WTC11 (cell line): ENCODE results near the gene HBA2. TPM values are rescaled to one million over a fixed set of nuclear protein-coding genes. Genes with fewer than 3 reads are reported as not detected.
A peak's percentile ranks its signal among the peaks of the same experiment; 100 is the strongest.

Source experiments
- ATAC-seq: fragments of 200-7000 bp; cut with Tn5 transposase; 2 replicates; pipeline ENCODE4 v1.10.0; 2021; ENCODE audit warnings: mild to moderate bottlenecking, moderate library complexity
- CTCF ChIA-PET: fragments of 300-600 bp; sonication (Branson Sonifier 250); formaldehyde crosslinking; loops from one replicate; lab custom pipeline; 2021; ENCODE audit warnings: antibody characterized with exemption; lab: Charles Lee
- POLR2A ChIA-PET: fragments of 350-600 bp; sonication (Branson Sonifier 250); formaldehyde crosslinking; loops from one replicate; lab custom pipeline; 2021; ENCODE audit warnings: antibody characterized with exemption; lab: Charles Lee
- DNase-seq: peaks from one replicate; pipeline ENCODE4 v3.0.0; 2021; ENCODE audit warnings: low spot score
- H3K27ac Mint-ChIP-seq: 2 replicates; pipeline ENCODE4 v1.8.0; 2021; ENCODE audit warnings: mixed read lengths
- H3K27me3 Mint-ChIP-seq: 2 replicates; pipeline ENCODE4 v1.8.0; 2021; ENCODE audit warnings: low read depth, mild to moderate bottlenecking, moderate library complexity, mixed read lengths
- H3K36me3 Mint-ChIP-seq: 2 replicates; pipeline ENCODE4 v1.8.0; 2021; ENCODE audit warnings: mixed read lengths
- H3K4me1 Mint-ChIP-seq: 2 replicates; pipeline ENCODE4 v1.8.0; 2022; ENCODE audit warnings: mixed read lengths
- H3K4me3 Mint-ChIP-seq: 2 replicates; pipeline ENCODE4 v1.8.0; 2021; ENCODE audit warnings: mild to moderate bottlenecking, moderate library complexity, mixed read lengths
- H3K9me3 Mint-ChIP-seq: 2 replicates; pipeline ENCODE4 v1.8.0; 2021; ENCODE audit warnings: mixed read lengths
- ARID4B ChIP-seq: sonication (generic); formaldehyde crosslinking; IDR thresholded peaks from 2 replicates; pipeline ENCODE4 v1.8.0; 2023; ENCODE audit warnings: missing genetic modification reagents, mild to moderate bottlenecking, borderline replicate concordance
- ATF2 ChIP-seq: sonication (generic); formaldehyde crosslinking; IDR thresholded peaks from 2 replicates; pipeline ENCODE4 v1.8.1; 2022; ENCODE audit warnings: low read depth, missing genetic modification reagents, borderline replicate concordance
- CBFB ChIP-seq: sonication (generic); formaldehyde crosslinking; IDR thresholded peaks from 2 replicates; pipeline ENCODE4 v1.8.1; 2022; ENCODE audit warnings: mild to moderate bottlenecking, low read depth, missing genetic modification reagents
- CDX4 ChIP-seq: fragments of 250-450 bp; sonication (Bioruptor Pico); IDR thresholded peaks from 2 replicates; pipeline ENCODE4 v1.9.0; 2021; ENCODE audit warnings: moderate library complexity, mild to moderate bottlenecking, inconsistent platforms, borderline replicate concordance
- ESRRA ChIP-seq: sonication (generic); formaldehyde crosslinking; IDR thresholded peaks from 2 replicates; pipeline ENCODE4 v1.8.1; 2022; ENCODE audit warnings: mild to moderate bottlenecking, missing genetic modification reagents, borderline replicate concordance
- HMGXB4 ChIP-seq: sonication (generic); formaldehyde crosslinking; IDR thresholded peaks from 2 replicates; pipeline ENCODE4 v1.8.1; 2023; ENCODE audit warnings: mild to moderate bottlenecking, moderate library complexity, missing genetic modification reagents
- NFATC4 ChIP-seq: fragments of 250-450 bp; sonication (Bioruptor Pico); IDR thresholded peaks from 2 replicates; pipeline ENCODE4 v1.9.0; 2021; ENCODE audit warnings: mild to moderate bottlenecking
- NR2C2 ChIP-seq: sonication (generic); formaldehyde crosslinking; IDR thresholded peaks from 2 replicates; pipeline ENCODE4 v1.8.0; 2022; ENCODE audit warnings: mild to moderate bottlenecking, missing genetic modification reagents
- SP1 ChIP-seq: sonication (generic); formaldehyde crosslinking; conservative IDR thresholded peaks from 2 replicates; pipeline ENCODE4 v1.8.1; 2022; ENCODE audit warnings: missing genetic modification reagents
- TP53 ChIP-seq: sonication (generic); formaldehyde crosslinking; IDR thresholded peaks from 2 replicates; pipeline ENCODE4 v1.8.1; 2023; ENCODE audit warnings: mild to moderate bottlenecking, missing genetic modification reagents
- ZBTB43 ChIP-seq: sonication (generic); formaldehyde crosslinking; IDR thresholded peaks from 2 replicates; pipeline ENCODE4 v1.8.1; 2023; ENCODE audit warnings: mild to moderate bottlenecking, missing genetic modification reagents
- ZNF121 ChIP-seq: sonication (generic); formaldehyde crosslinking; IDR thresholded peaks from 2 replicates; pipeline ENCODE4 v1.8.0; 2023; ENCODE audit warnings: missing genetic modification reagents
- ZNF263 ChIP-seq: sonication (generic); formaldehyde crosslinking; IDR thresholded peaks from 2 replicates; pipeline ENCODE4 v1.8.1; 2022; ENCODE audit warnings: low read depth, mild to moderate bottlenecking, moderate library complexity, missing genetic modification reagents
- ZNF317 ChIP-seq: sonication (generic); formaldehyde crosslinking; IDR thresholded peaks from 2 replicates; pipeline ENCODE4 v1.8.1; 2023; ENCODE audit warnings: low read depth, mild to moderate bottlenecking, moderate library complexity, missing genetic modification reagents, borderline replicate concordance
- ZNF416 ChIP-seq: fragments of 250-450 bp; sonication (Bioruptor Pico); IDR thresholded peaks from 2 replicates; pipeline ENCODE4 v1.9.0; 2021; ENCODE audit warnings: mild to moderate bottlenecking, inconsistent platforms
- total RNA-seq: library from RNA; stranded (reverse); gene quantifications from 3 replicates; pipeline ENCODE4 v1.2.3, GENCODE V29; 2021
- TF ChIP-seq, protein P1 (sequence below): sonication (generic); formaldehyde crosslinking; IDR thresholded peaks from 2 replicates; pipeline ENCODE4 v1.8.1; 2023; ENCODE audit warnings: mild to moderate bottlenecking, missing genetic modification reagents
- TF ChIP-seq, protein P2 (sequence below): fragments of 200-600 bp; IDR thresholded peaks from 2 replicates; pipeline ENCODE4 v1.8.0; 2022; ENCODE audit warnings: antibody characterized with exemption

Gene HBA2
- total RNA-seq, 1 experiment from 2014 or later, result 2.4 TPM

DNA sequence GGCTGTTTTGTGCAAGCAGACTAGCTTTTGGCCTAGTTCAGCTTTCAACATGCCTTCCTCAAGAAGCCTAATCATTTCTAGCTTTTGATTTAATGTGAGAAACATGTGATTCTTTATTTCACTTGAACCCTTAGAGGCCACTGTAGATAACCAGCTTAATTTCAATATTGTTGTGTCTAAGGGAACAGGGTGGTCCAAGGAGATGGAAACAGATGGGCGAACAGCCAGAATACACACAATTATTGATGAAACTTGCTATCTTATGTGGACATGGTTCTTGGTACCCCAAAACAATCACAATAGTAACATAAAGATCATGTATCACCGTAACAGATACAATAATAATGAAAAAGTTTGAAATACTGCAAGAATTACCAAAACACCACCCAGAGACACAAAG lies 39.0 kb upstream of the HBA2 start (continued):
- TF ChIP-seq ARID4B (no peak), ZNF416 (CRISPR knock-in tag) (no peak), HMGXB4 (no peak), SP1 (no peak), ESRRA (CRISPR knock-in tag) (no peak), ZNF121 (CRISPR knock-in tag) (no peak)
- TF ChIP-seq, protein P1, sequence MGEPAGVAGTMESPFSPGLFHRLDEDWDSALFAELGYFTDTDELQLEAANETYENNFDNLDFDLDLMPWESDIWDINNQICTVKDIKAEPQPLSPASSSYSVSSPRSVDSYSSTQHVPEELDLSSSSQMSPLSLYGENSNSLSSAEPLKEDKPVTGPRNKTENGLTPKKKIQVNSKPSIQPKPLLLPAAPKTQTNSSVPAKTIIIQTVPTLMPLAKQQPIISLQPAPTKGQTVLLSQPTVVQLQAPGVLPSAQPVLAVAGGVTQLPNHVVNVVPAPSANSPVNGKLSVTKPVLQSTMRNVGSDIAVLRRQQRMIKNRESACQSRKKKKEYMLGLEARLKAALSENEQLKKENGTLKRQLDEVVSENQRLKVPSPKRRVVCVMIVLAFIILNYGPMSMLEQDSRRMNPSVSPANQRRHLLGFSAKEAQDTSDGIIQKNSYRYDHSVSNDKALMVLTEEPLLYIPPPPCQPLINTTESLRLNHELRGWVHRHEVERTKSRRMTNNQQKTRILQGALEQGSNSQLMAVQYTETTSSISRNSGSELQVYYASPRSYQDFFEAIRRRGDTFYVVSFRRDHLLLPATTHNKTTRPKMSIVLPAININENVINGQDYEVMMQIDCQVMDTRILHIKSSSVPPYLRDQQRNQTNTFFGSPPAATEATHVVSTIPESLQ, result no peak

DNA sequence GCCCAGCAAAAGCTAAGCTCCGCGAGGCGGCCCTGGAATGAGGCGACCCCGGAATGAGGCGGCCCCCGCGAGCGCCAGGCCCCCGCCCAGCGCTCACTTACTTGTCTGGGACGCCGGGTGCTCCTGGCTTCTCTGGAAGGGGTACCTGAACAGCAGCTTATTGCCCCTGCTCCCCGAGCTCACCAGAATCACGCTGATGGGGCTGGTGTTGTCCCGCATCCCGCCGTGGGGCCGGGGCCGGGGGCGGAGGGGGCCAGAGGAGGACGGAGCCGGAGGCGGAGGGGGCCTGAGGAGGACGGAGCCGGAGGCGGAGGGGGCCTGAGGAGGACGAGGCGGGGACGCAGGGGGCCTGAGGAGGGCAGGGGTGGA lies 34.6 kb upstream of the HBA2 start:
- peaks cover 12% of the 10 kb centered on the region for H3K27me3 Mint-ChIP-seq
- TF ChIP-seq ZBTB43 (CRISPR knock-in tag), result no peak
- TF ChIP-seq ZNF263 (CRISPR knock-in tag), result peak; percentile 74; the same call in 1 of the 2 replicates
- POLR2A ChIA-PET, result interaction anchor here (0.5 kb wide), 1 partner anchor 114 kb away, joined by 4 read pairs; no protein-coding TSS in a partner anchor
- ATAC-seq (peak; percentile 27), DNase-seq (peak; percentile 57)
- H3K4me1 Mint-ChIP-seq, result no peaks in the 10 kb centered on the region
- CTCF ChIA-PET, result interaction anchor here (0.7 to 2.8 kb wide), 6 partner anchors 20 to 1842 kb away, joined by 3 to 11 read pairs (median 8); partner anchors contain the start of genes AXIN1 and HBQ1
- no peak overlapping the region for H3K27ac Mint-ChIP-seq
- H3K9me3 Mint-ChIP-seq, result peaks cover 5% of the 10 kb centered on the region; the same call in 1 of the 2 replicates
- H3K4me3 Mint-ChIP-seq, result peak overlapping the region; percentile 80
- H3K36me3 Mint-ChIP-seq, result no peaks in the 10 kb centered on the region

DNA sequence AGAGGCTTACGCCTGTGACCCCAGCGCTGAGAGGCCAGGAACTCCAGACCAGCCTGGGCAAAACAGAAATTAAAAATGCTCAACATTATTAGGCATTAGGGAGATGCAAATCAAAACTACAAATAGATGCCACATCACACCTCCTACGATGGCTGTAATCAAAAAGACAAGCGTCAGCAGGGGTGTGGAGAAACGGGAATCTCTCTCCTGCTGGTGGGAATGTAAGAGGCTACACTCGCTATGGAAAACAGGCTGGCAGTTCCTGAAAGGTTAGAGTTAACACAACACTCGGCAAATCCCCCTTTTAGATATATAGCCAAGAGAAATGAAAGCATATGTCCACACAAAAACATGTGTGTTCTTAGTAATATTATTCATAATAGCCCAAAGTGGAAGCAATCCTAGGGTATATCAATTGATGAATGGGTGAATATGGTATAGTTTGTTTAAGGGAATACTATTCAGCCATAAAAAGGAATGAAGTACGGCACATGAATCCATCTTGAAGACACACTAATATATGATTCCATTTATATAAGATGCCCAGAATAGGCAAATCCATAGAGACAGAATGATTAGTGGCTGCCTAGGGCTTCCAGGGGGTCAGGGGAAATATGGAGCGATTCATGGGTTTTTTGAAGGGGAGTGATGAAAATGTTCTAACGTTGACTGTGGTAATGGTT lies 32.4 kb upstream of the HBA2 start:
- 0 out of 2 replicates have a peak overlapping the region, but pooled peaks have one; percentile 61 for H3K4me3 Mint-ChIP-seq
- TF ChIP-seq ATF2 (no peak), ZNF317 (CRISPR knock-in tag) (no peak), NFATC4 (CRISPR knock-in tag) (no peak), CDX4 (CRISPR knock-in tag) (no peak), ZNF121 (CRISPR knock-in tag) (no peak), NR2C2 (CRISPR knock-in tag) (no peak), TP53 (CRISPR knock-in tag) (no peak), CBFB (no peak)
- TF ChIP-seq, protein P2, sequence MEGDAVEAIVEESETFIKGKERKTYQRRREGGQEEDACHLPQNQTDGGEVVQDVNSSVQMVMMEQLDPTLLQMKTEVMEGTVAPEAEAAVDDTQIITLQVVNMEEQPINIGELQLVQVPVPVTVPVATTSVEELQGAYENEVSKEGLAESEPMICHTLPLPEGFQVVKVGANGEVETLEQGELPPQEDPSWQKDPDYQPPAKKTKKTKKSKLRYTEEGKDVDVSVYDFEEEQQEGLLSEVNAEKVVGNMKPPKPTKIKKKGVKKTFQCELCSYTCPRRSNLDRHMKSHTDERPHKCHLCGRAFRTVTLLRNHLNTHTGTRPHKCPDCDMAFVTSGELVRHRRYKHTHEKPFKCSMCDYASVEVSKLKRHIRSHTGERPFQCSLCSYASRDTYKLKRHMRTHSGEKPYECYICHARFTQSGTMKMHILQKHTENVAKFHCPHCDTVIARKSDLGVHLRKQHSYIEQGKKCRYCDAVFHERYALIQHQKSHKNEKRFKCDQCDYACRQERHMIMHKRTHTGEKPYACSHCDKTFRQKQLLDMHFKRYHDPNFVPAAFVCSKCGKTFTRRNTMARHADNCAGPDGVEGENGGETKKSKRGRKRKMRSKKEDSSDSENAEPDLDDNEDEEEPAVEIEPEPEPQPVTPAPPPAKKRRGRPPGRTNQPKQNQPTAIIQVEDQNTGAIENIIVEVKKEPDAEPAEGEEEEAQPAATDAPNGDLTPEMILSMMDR, result no peak

More for the DNA sequence above, 32.4 kb upstream of the HBA2 start:
- ATAC-seq, result no peak
- CTCF ChIA-PET, result interaction anchor here (0.6 to 2.1 kb wide), 2 partner anchors 23 to 60 kb away, joined by 3 to 6 read pairs; no protein-coding TSS in a partner anchor
- Mint-ChIP-seq H3K4me1 (no peaks in the 10 kb centered on the region), H3K27me3 (peaks cover 28% of the 10 kb centered on the region), H3K9me3 (peaks cover 5% of the 10 kb centered on the region; the same call in 1 of the 2 replicates), H3K27ac (no peak overlapping the region), H3K36me3 (no peaks in the 10 kb centered on the region)
- no peak for DNase-seq
- POLR2A ChIA-PET, result no interaction called here
